AG10803 (cell line): Measurements from ENCODE around the gene PCSK2.

Source experiments
- DNase-seq: peaks from one replicate; pipeline ENCODE4 v3.0.0; 2010; ENCODE audit warnings: low read depth
- H3K4me3 ChIP-seq: 2 replicates; pipeline ENCODE4 v1.5.1; 2011; ENCODE audit warnings: mild to moderate bottlenecking, low read length, control low read depth
- TF ChIP-seq, protein P1 (sequence below): conservative IDR thresholded peaks from 2 replicates; pipeline ENCODE4 v1.5.1; 2011; ENCODE audit warnings: mild to moderate bottlenecking, low read length, control low read depth, inconsistent platforms

The PCSK2 gene

DNA sequence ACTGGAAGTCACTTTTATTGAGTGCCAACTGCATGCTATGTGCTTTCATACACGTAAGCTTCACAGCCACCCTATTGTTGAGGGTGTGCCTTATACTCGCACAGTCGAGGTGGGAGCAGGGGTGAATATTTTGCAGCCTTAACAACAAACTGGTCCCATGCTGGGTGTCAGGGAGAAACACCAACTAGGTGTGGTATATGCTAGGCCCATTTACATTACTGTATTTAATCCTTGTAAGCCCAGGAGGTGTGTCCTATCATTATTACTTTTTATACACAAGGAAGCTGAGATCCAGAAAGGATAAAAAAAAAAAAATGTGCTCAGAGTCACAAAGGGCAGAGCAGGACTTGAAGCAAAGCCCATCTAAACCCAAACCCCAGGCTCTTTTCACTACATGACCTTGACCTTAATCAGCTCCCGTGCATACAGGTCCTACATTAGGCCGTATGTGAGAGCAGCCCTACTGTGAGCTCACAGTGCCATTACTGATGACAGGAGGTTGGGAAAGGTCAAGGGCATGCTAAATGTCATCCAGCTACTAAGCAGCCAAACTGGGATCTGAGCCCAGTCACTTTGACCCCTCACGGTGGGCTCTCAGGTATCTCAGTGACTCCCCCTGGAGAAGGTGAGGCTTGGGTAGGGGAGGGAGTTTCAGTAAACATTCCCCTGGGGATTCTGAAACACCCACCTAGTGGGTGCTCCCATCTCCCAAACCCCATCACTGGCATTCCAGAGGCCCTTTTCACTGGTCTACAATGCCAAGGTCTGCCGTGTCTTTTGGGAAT lies 242.6 kb downstream of the PCSK2 start:
- TF ChIP-seq, protein P1, sequence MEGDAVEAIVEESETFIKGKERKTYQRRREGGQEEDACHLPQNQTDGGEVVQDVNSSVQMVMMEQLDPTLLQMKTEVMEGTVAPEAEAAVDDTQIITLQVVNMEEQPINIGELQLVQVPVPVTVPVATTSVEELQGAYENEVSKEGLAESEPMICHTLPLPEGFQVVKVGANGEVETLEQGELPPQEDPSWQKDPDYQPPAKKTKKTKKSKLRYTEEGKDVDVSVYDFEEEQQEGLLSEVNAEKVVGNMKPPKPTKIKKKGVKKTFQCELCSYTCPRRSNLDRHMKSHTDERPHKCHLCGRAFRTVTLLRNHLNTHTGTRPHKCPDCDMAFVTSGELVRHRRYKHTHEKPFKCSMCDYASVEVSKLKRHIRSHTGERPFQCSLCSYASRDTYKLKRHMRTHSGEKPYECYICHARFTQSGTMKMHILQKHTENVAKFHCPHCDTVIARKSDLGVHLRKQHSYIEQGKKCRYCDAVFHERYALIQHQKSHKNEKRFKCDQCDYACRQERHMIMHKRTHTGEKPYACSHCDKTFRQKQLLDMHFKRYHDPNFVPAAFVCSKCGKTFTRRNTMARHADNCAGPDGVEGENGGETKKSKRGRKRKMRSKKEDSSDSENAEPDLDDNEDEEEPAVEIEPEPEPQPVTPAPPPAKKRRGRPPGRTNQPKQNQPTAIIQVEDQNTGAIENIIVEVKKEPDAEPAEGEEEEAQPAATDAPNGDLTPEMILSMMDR = no peak
- no peak for DNase-seq
- H3K4me3 ChIP-seq = no peak overlapping the region

DNA sequence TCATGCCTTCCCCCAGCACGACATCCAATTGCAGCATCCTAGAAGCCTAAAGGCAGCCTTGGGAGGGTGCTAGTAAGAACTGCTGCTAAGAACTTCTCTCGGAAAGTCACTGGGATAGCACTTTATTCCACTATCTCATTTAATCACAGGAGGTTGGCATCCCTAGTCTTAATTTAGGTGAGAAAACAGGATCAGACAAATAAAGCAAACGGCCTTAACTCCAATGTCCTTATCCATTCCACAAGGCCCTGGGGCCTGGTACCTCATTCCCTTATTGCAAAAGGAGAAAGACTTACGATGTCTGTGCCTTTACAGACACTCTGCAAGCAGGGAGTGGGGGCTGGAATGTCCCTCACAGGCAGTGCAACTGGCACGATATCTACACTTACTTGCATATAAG lies 243.7 kb downstream of the PCSK2 start:
- H3K4me3 ChIP-seq = no peak overlapping the region
- no peak for DNase-seq
- TF ChIP-seq, protein P1 = no peak

DNA sequence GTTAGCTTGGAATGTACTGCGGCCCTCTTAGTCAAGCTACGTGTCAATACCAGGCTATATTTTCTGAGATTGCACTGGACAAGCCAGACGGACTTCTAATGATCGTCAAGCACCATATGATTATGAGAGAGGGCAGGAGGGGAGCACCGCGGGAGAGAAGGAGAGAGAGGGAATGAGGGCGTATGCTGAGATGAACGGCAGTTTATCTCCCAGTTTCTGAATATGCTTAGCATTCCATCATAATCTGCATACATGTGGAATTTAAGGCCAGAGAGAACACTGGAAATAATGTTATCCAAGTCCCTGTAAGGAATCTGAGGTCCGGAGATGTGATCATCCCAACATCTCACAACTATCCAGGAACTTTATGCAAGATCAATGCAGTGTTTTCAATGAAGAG lies 244.1 kb downstream of the PCSK2 start:
- no peak for DNase-seq
- TF ChIP-seq, protein P1 = no peak
- H3K4me3 ChIP-seq = no peak overlapping the region

DNA sequence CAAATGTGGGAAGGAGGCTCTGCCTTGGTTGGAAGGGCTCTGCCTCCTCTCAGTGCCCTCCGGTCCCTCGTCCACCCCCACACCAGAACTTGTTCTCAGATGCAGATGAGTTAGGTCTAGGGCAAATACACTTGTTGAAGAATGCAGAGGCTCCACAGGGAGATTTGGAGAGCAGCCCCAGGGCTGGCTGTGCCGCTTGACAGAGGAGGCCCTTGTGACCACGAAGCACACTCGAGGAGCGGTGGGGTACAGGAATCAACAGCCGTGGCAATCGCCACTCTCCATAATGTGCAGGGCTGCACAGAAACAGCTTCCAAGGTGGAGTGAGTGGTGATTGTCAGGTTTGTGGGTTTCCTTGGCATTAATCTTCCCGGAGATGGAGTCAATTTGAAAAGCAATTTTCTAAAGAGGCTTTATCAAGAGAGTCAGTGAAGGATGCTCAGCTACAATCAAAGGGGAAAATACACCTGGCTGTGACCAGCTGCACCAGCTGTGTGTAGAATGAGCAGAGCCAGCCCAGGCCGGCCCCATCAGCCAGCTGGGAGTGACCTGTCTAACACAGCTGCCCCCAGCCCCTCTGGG lies 244.9 kb downstream of the PCSK2 start:
- H3K4me3 ChIP-seq = no peak overlapping the region
- TF ChIP-seq, protein P1 = no peak
- DNase-seq = no peak

DNA sequence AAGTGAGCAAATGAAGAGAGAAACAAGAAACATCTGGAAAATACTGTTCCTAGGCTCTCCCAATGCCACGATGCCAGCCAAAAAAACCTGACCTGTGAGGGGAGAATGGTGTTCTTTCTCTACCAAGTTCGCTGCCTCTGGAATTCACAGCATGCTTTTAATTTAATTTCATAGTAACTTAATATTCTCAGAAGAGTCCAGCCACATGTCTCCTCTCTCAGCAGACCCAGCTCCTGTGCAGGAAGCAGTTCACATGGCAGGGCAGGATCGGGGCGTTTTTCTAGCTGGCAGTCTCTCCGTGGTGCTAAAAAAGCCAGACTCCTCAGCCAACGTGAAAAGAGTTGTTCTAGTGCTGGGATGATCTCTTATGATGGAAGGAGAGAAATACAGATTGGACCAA lies 246.8 kb downstream of the PCSK2 start:
- DNase-seq = no peak
- TF ChIP-seq, protein P1 = no peak

DNA sequence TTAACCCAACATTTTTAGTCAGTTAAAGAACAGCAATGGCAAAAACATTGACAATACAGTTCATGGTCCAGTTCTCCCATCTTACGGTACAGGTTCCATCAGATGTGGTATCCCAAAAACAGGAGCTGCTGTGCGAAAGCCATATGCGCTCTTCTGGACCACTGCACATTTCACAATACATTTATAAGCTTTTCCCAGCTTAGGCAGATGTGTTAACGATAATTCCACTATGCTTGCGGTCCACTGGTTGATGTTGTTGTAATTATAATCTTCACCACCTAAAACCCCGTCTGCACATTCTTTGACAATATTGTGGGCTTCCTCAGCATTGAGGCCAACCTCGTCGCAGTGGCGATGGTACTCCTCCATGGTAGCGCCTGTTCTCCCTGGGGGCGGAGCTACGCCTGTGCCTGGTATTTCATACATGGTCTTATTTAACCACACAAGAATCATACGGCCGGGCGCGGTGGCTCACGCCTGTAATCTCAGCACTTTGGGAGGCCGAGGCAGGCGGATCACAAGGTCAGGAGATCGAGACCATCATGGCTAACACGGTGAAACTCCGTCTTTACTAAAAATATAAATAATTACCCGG lies 252.3 kb downstream of the PCSK2 start:
- TF ChIP-seq, protein P1 = no peak
- no peak for DNase-seq
- no peak overlapping the region for H3K4me3 ChIP-seq

More for the DNA sequence above, 246.8 kb downstream of the PCSK2 start:
- H3K4me3 ChIP-seq = no peak overlapping the region

DNA sequence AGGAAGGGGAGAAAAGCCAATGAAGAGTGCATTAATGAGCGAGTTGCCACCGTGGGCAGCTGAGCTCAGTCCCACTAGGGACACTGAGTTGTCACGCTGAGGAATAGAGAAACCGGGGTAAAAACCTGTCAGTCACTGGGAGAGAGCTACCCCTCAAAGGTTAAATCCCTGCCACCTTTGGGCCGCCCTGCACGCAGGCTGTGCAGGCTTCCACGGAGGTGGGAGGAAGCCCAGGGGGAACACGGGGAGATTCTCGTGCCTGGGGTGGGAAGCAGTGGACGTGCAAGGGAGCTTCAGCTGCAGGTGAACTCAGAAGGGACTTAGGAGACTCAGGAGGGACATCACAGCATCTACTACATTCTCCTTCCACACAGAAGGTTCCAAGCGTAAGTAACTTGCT lies 253.9 kb downstream of the PCSK2 start:
- DNase-seq = no peak
- TF ChIP-seq, protein P1 = no peak
- no peak overlapping the region for H3K4me3 ChIP-seq
